Activated CD8-positive, alpha-beta memory T cell treated with anti-CD3 and anti-CD28 coated beads for 4 hours (primary cell): ENCODE measurements around the gene CDH26.
"Not testable (repeated sequence)": the region's sequence is repeated elsewhere in the genome, so short reads cannot be mapped to it uniquely, and the experiment has no call there.

Experiments
- DNase-seq, 2 donors: peaks; one replicate each; pipeline ENCODE4 v3.0.0-alpha.2; 2020; ENCODE audit warnings: low read depth in 2 of 2

CDH26 gene

GRCh38 chr20:60013296-60014139 lies 55.3 kb downstream of the CDH26 start:
- no peak for DNase-seq

GRCh38 chr20:60016406-60016805 lies 58.2 kb downstream of the CDH26 start:
- no peak for DNase-seq

GRCh38 chr20:60020251-60020650 lies 62.0 kb downstream of the CDH26 start:
- no peak for DNase-seq

- DNase-seq: no peak
Measured at GRCh38 chr20:60021104-60021503, 62.9 kb downstream of the CDH26 start.

GRCh38 chr20:60022849-60023248 lies 64.6 kb downstream of the CDH26 start:
- DNase-seq: no peak

GRCh38 chr20:60024245-60024644 lies 66.0 kb downstream of the CDH26 start:
- DNase-seq: no peak

- DNase-seq: no peak
Measured at GRCh38 chr20:60024801-60025200, 66.6 kb downstream of the CDH26 start.

- no peak for DNase-seq
Measured at GRCh38 chr20:60026010-60026409, 67.8 kb downstream of the CDH26 start.

- DNase-seq: no peak
Measured at GRCh38 chr20:60030471-60030870, 72.2 kb downstream of the CDH26 start.

- DNase-seq: no peak
Measured at GRCh38 chr20:60031107-60031506, 72.9 kb downstream of the CDH26 start.

GRCh38 chr20:60034231-60035110 lies 76.2 kb downstream of the CDH26 start:
- no peak for DNase-seq

GRCh38 chr20:60035486-60035885 lies 77.3 kb downstream of the CDH26 start:
- no peak for DNase-seq

- no peak for DNase-seq
Measured at GRCh38 chr20:60036346-60036745, 78.1 kb downstream of the CDH26 start.

GRCh38 chr20:60036746-60037499 lies 78.7 kb downstream of the CDH26 start:
- DNase-seq: no peak

- DNase-seq: no peak
Measured at GRCh38 chr20:60038400-60039008, 80.3 kb downstream of the CDH26 start.

GRCh38 chr20:60039526-60039925 lies 81.3 kb downstream of the CDH26 start:
- no peak for DNase-seq

- DNase-seq: no peak
Measured at GRCh38 chr20:60040471-60041162, 82.4 kb downstream of the CDH26 start.

GRCh38 chr20:60041436-60042165 lies 83.4 kb downstream of the CDH26 start:
- not testable (repeated sequence) for DNase-seq

- DNase-seq: no peak
Measured at GRCh38 chr20:60043435-60043834, 85.2 kb downstream of the CDH26 start.

GRCh38 chr20:60046011-60046413 lies 87.8 kb downstream of the CDH26 start:
- no peak for DNase-seq
